Measurements from ENCODE around the gene LRP1B. TPM values are rescaled to one million over a fixed set of nuclear protein-coding genes. Genes with fewer than 3 reads are reported as not detected.

Gene LRP1B
- total and polyA plus RNA-seq, 7 experiments from 2014 or later, result 0.10 TPM; not detected in 6

DNA sequence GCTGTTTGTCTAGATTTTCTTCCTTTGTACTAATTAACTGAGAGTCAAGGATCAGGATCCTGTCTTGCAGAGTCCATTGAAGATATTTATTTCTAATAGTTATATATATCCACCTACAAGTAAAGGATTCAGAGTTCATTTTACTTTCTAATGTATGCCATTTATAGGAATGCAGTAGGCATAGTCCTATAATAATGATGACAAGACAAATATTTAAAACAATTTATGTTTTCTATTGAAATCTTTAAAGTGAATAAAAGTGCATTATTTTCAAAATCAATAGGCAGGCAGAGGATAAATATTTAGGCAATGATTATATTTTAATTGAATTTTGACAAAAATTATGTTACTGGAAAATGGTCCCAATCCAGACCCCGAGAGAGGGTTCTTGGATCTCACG, 1919.9 kb downstream of the LRP1B start:
- no peaks in the 10 kb centered on the region for H3K36me3 ChIP-seq (ENCODE audit: control insufficient read depth in 2 of 3, insufficient read depth in 3 of 3, low read length in 3 of 3)
- H3K27ac ChIP-seq (ENCODE audit: low read depth, low read length), result no peak overlapping the region
- no peak overlapping the region for H3K27ac Mint-ChIP-seq
- CTCF ChIA-PET, result no interaction called here
- H3K4me3 ChIP-seq (ENCODE audit: low read length), result no peak overlapping the region
- intact Hi-C loops (cut with micrococcal nuclease), result no loop called here
- DNase-seq (no peak), ATAC-seq (no peak)
- no peak overlapping the region for H3K4me3 Mint-ChIP-seq
- H3K4me1 ChIP-seq (ENCODE audit: control insufficient read depth in 2 of 2, insufficient read depth in 2 of 2, low read length in 2 of 2), result no peaks in the 10 kb centered on the region
- H3K9me3 Mint-ChIP-seq, result peaks cover 0 to 22% (median 6%) of the 10 kb centered on the region in 11 donors
- H3K36me3 Mint-ChIP-seq, result peaks cover 0 to 5% (median 0%) of the 10 kb centered on the region in 5 donors
- POLR2A ChIA-PET, result no interaction called here
- no peaks in the 10 kb centered on the region for H3K27me3 ChIP-seq (ENCODE audit: control insufficient read depth in 2 of 2, insufficient read depth in 2 of 2, low read length in 2 of 2)
- H3K9me3 ChIP-seq (ENCODE audit: control insufficient read depth in 2 of 3, low read length in 3 of 3), result no peaks in the 10 kb centered on the region
- H3K27me3 Mint-ChIP-seq, result no peaks in the 10 kb centered on the region
- H3K4me1 Mint-ChIP-seq, result no peaks in the 10 kb centered on the region

DNA sequence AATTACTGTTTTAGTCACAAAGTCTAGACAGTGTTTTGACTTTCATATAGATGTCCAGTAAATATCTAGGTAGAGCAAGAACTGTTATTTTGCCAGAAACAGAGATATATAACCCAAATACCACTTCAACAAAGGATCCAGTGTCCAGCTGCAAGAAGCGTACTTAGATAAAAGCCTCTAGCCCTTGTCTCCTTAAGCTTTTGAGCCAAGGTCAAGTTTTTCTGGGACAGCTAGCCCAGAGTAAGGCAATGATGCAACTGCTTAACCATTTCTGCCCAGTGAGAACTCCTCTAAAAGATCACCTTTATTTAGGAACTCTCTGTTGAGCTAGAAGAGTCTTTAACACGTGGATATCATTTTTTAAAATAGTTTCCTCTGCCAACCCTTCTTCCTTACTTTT, 1925.7 kb downstream of the LRP1B start:
- peaks cover 0 to 18% (median 4%) of the 10 kb centered on the region in 11 donors for H3K9me3 Mint-ChIP-seq
- H3K4me1 ChIP-seq (ENCODE audit: control insufficient read depth in 2 of 2, insufficient read depth in 2 of 2, low read length in 2 of 2), result no peaks in the 10 kb centered on the region
- no peak overlapping the region for H3K27ac ChIP-seq (ENCODE audit: low read depth, low read length)
- intact Hi-C loops (cut with micrococcal nuclease), result no loop called here
- H3K36me3 Mint-ChIP-seq, result no peaks in the 10 kb centered on the region
- no peaks in the 10 kb centered on the region for H3K36me3 ChIP-seq (ENCODE audit: control insufficient read depth in 2 of 3, insufficient read depth in 3 of 3, low read length in 3 of 3)
- no peak overlapping the region for H3K4me3 Mint-ChIP-seq
- DNase-seq, result no peak
- CTCF ChIA-PET, result no interaction called here
- no peak overlapping the region for H3K4me3 ChIP-seq (ENCODE audit: low read length)
- no peaks in the 10 kb centered on the region for H3K4me1 Mint-ChIP-seq
- H3K9me3 ChIP-seq (ENCODE audit: control insufficient read depth in 2 of 3, low read length in 3 of 3), result no peaks in the 10 kb centered on the region
- H3K27me3 Mint-ChIP-seq, result no peaks in the 10 kb centered on the region
- POLR2A ChIA-PET, result no interaction called here
- no peak for ATAC-seq
- no peak overlapping the region for H3K27ac Mint-ChIP-seq
- no peaks in the 10 kb centered on the region for H3K27me3 ChIP-seq (ENCODE audit: control insufficient read depth in 2 of 2, insufficient read depth in 2 of 2, low read length in 2 of 2)

DNA sequence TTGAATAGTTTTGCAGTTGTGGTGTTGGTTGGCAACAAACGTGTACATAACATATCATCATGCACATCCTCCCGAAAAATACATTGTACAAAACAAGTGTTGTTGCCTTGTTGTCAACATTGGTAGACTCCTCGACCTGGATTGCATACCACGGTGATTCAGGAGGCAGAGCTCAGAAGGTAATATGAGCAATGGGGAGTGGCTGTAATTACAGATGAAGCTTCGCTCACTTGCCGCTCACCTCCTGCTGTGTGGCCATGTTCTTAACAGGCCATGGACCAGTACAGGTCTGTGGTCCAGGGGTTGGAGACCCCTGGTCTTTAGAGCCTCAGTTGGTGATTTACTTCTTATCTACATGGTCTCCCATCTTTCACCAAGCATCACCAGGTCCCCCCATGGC, 1927.5 kb downstream of the LRP1B start:
- Mint-ChIP-seq H3K9me3 (peaks cover 0 to 18% (median 4%) of the 10 kb centered on the region in 11 donors), H3K4me1 (no peaks in the 10 kb centered on the region), H3K36me3 (no peaks in the 10 kb centered on the region), H3K27me3 (no peaks in the 10 kb centered on the region), H3K27ac (no peak overlapping the region), H3K4me3 (no peak overlapping the region)
- DNase-seq (no peak), ATAC-seq (no peak)
- ChIA-PET POLR2A (no interaction called here), CTCF (no interaction called here)
- intact Hi-C loops (cut with micrococcal nuclease), result no loop called here
- no peak overlapping the region for H3K27ac ChIP-seq (ENCODE audit: low read depth, low read length)
- no peaks in the 10 kb centered on the region for H3K4me1 ChIP-seq (ENCODE audit: control insufficient read depth in 2 of 2, insufficient read depth in 2 of 2, low read length in 2 of 2)
- no peaks in the 10 kb centered on the region for H3K27me3 ChIP-seq (ENCODE audit: control insufficient read depth in 2 of 2, insufficient read depth in 2 of 2, low read length in 2 of 2)
- no peaks in the 10 kb centered on the region for H3K9me3 ChIP-seq (ENCODE audit: control insufficient read depth in 2 of 3, low read length in 3 of 3)
- H3K4me3 ChIP-seq (ENCODE audit: low read length), result no peak overlapping the region
- H3K36me3 ChIP-seq (ENCODE audit: control insufficient read depth in 2 of 3, insufficient read depth in 3 of 3, low read length in 3 of 3), result no peaks in the 10 kb centered on the region

DNA sequence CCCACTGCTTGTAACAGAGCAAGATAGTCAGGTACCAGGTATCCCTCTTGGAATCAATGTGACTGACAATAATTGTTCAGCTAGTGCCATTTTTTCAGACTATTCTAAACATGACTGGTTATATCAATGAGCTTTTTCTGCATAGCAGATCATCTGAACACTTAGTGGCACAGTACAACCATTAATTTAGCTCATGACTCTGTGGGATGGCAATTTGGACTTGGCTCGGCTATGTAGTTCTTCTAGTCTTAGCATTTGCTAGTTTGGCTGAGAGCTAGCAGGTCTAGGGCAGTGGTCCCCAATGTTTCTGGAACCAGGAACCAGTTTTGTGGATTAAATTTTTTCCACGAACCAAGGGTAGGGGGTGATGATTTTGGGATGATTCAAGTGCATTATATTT, 1929.2 kb downstream of the LRP1B start:
- intact Hi-C loops (cut with micrococcal nuclease), result no loop called here
- ATAC-seq (no peak), DNase-seq (no peak)
- H3K27me3 Mint-ChIP-seq, result no peaks in the 10 kb centered on the region
- no peaks in the 10 kb centered on the region for H3K4me1 ChIP-seq (ENCODE audit: control insufficient read depth in 2 of 2, insufficient read depth in 2 of 2, low read length in 2 of 2)
- H3K9me3 Mint-ChIP-seq, result peaks cover 0 to 21% (median 4%) of the 10 kb centered on the region in 11 donors
- no peaks in the 10 kb centered on the region for H3K27me3 ChIP-seq (ENCODE audit: control insufficient read depth in 2 of 2, insufficient read depth in 2 of 2, low read length in 2 of 2)
- H3K27ac ChIP-seq (ENCODE audit: low read depth, low read length), result no peak overlapping the region
- no peak overlapping the region for H3K4me3 ChIP-seq (ENCODE audit: low read length)
- no peaks in the 10 kb centered on the region for H3K36me3 Mint-ChIP-seq
- H3K9me3 ChIP-seq (ENCODE audit: control insufficient read depth in 2 of 3, low read length in 3 of 3), result no peaks in the 10 kb centered on the region
- ChIA-PET CTCF (no interaction called here), POLR2A (no interaction called here)
- no peaks in the 10 kb centered on the region for H3K4me1 Mint-ChIP-seq
- H3K27ac Mint-ChIP-seq, result no peak overlapping the region
- no peaks in the 10 kb centered on the region for H3K36me3 ChIP-seq (ENCODE audit: control insufficient read depth in 2 of 3, insufficient read depth in 3 of 3, low read length in 3 of 3)
- no peak overlapping the region for H3K4me3 Mint-ChIP-seq

DNA sequence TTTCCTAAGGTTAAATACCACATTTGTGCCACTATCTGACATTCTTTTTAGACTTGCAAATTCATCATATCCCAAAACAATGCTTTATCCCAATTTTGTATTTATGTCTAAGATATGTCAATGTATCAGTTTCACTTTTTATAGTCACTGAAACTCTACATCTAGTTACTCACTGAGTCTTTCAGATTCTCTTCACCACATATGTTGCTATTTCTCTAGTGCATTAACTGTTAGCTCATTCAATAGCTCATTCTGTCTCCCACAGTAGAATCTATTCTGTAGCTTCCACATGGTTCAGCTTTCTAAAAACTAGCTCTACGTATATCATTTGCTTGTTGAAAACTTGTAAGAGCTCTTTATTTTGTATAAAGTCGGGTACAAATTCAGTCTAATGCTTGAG, 1930.1 kb downstream of the LRP1B start:
- Histone ChIP-seq H3K4me3 (ENCODE audit: low read length) (no peak overlapping the region), H3K27ac (ENCODE audit: low read depth, low read length) (no peak overlapping the region), H3K27me3 (ENCODE audit: control insufficient read depth in 2 of 2, insufficient read depth in 2 of 2, low read length in 2 of 2) (no peaks in the 10 kb centered on the region), H3K9me3 (ENCODE audit: control insufficient read depth in 2 of 3, low read length in 3 of 3) (no peaks in the 10 kb centered on the region), H3K4me1 (ENCODE audit: control insufficient read depth in 2 of 2, insufficient read depth in 2 of 2, low read length in 2 of 2) (no peaks in the 10 kb centered on the region), H3K36me3 (ENCODE audit: control insufficient read depth in 2 of 3, insufficient read depth in 3 of 3, low read length in 3 of 3) (no peaks in the 10 kb centered on the region)
- intact Hi-C loops (cut with micrococcal nuclease), result no loop called here
- Mint-ChIP-seq H3K36me3 (no peaks in the 10 kb centered on the region), H3K27ac (no peak overlapping the region), H3K27me3 (no peaks in the 10 kb centered on the region), H3K4me3 (no peak overlapping the region), H3K9me3 (peaks cover 0 to 18% (median 4%) of the 10 kb centered on the region in 11 donors), H3K4me1 (no peaks in the 10 kb centered on the region)
- ChIA-PET POLR2A (no interaction called here), CTCF (no interaction called here)
- ATAC-seq (no peak), DNase-seq (no peak)

DNA sequence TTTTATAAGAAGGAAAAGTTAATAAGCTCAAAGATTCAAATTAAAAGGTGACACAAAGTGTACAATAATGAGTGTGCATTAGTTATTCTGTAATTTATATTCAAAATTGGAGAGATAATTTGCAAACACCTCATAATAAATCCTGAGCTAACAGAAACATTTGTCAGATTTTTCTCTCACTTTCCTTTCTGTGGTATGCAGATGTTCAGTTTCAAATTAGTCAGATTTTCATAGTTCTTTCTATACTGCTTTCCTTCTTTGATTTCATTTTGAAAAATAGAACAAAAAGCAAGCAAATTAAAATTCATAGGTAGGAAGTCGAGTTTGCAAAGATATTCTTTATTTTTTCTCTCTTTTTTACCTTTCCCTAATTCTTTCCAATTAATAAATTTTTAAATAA, 1930.5 kb downstream of the LRP1B start:
- no peak overlapping the region for H3K4me3 ChIP-seq (ENCODE audit: low read length)
- H3K4me1 ChIP-seq (ENCODE audit: control insufficient read depth in 2 of 2, insufficient read depth in 2 of 2, low read length in 2 of 2), result no peaks in the 10 kb centered on the region
- H3K27me3 ChIP-seq (ENCODE audit: control insufficient read depth in 2 of 2, insufficient read depth in 2 of 2, low read length in 2 of 2), result no peaks in the 10 kb centered on the region
- H3K27ac Mint-ChIP-seq, result no peak overlapping the region
- peaks cover 0 to 19% (median 4%) of the 10 kb centered on the region in 11 donors for H3K9me3 Mint-ChIP-seq
- H3K9me3 ChIP-seq (ENCODE audit: control insufficient read depth in 2 of 3, low read length in 3 of 3), result no peaks in the 10 kb centered on the region
- no peaks in the 10 kb centered on the region for H3K27me3 Mint-ChIP-seq
- H3K27ac ChIP-seq (ENCODE audit: low read depth, low read length), result no peak overlapping the region
- ChIA-PET POLR2A (no interaction called here), CTCF (no interaction called here)
- ATAC-seq (no peak), DNase-seq (no peak)
- no peaks in the 10 kb centered on the region for H3K36me3 Mint-ChIP-seq
- no peaks in the 10 kb centered on the region for H3K4me1 Mint-ChIP-seq
- no peak overlapping the region for H3K4me3 Mint-ChIP-seq
- H3K36me3 ChIP-seq (ENCODE audit: control insufficient read depth in 2 of 3, insufficient read depth in 3 of 3, low read length in 3 of 3), result no peaks in the 10 kb centered on the region
- intact Hi-C loops (cut with micrococcal nuclease), result no loop called here

DNA sequence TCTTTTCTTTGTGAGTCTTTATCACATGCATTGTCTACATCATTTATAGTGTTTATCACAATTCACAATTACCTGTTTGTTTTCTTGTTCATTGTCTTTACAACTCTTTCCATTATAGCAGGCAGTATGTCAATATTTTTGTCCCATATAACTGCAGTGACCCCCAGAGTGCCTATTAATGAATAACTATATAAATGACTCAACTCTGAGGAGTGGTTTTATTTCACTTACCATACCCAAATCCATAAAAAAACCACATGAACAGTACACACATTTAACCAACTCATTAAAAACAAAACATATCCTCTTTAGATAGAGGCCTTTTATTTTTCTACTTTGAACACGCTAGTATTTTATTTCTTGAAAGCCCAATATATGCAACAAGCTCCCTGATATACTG, 1931.5 kb downstream of the LRP1B start:
- POLR2A ChIA-PET, result no interaction called here
- no peaks in the 10 kb centered on the region for H3K27me3 Mint-ChIP-seq
- no peak overlapping the region for H3K27ac ChIP-seq (ENCODE audit: low read depth, low read length)

More for the DNA sequence above, 1931.5 kb downstream of the LRP1B start:
- no peak overlapping the region for H3K27ac Mint-ChIP-seq
- no peak for ATAC-seq
- peaks cover 0 to 21% (median 4%) of the 10 kb centered on the region in 11 donors for H3K9me3 Mint-ChIP-seq
- no peak for DNase-seq
- no peak overlapping the region for H3K4me3 Mint-ChIP-seq
- H3K36me3 ChIP-seq (ENCODE audit: control insufficient read depth in 2 of 3, insufficient read depth in 3 of 3, low read length in 3 of 3), result no peaks in the 10 kb centered on the region
- H3K4me1 Mint-ChIP-seq, result no peaks in the 10 kb centered on the region
- H3K9me3 ChIP-seq (ENCODE audit: control insufficient read depth in 2 of 3, low read length in 3 of 3), result no peaks in the 10 kb centered on the region
- no peak overlapping the region for H3K4me3 ChIP-seq (ENCODE audit: low read length)
- H3K4me1 ChIP-seq (ENCODE audit: control insufficient read depth in 2 of 2, insufficient read depth in 2 of 2, low read length in 2 of 2), result no peaks in the 10 kb centered on the region
- H3K36me3 Mint-ChIP-seq, result no peaks in the 10 kb centered on the region
- CTCF ChIA-PET, result no interaction called here
- H3K27me3 ChIP-seq (ENCODE audit: control insufficient read depth in 2 of 2, insufficient read depth in 2 of 2, low read length in 2 of 2), result no peaks in the 10 kb centered on the region
- intact Hi-C loops (cut with micrococcal nuclease), result no loop called here

Measured in naive thymus-derived CD4-positive, alpha-beta T cell (primary cell).